ENCODE data around the gene IFITM2. TPM values are rescaled to one million over a fixed set of nuclear protein-coding genes. Genes with fewer than 3 reads are reported as not detected.
A peak's percentile ranks its signal among the peaks of the same experiment; 100 is the strongest.
"Not testable (repeated sequence)": the region's sequence is repeated elsewhere in the genome, so short reads cannot be mapped to it uniquely, and the experiment has no call there.

The IFITM2 gene
- total RNA-seq, 1 donor: 52.9 TPM

GRCh38 chr11:346529-346928 lies 38.9 kb downstream of the IFITM2 start:
- no peaks in the 10 kb centered on the region for H3K27me3 ChIP-seq (ENCODE audit: insufficient read depth, low read length)
- no peaks in the 10 kb centered on the region for H3K9me3 ChIP-seq (ENCODE audit: low read depth, low read length)
- H3K4me3 ChIP-seq (ENCODE audit: low read length): no peak overlapping the region
- peaks cover 19% of the 10 kb centered on the region for H3K4me1 ChIP-seq (ENCODE audit: insufficient read depth, low read length)

DNA sequence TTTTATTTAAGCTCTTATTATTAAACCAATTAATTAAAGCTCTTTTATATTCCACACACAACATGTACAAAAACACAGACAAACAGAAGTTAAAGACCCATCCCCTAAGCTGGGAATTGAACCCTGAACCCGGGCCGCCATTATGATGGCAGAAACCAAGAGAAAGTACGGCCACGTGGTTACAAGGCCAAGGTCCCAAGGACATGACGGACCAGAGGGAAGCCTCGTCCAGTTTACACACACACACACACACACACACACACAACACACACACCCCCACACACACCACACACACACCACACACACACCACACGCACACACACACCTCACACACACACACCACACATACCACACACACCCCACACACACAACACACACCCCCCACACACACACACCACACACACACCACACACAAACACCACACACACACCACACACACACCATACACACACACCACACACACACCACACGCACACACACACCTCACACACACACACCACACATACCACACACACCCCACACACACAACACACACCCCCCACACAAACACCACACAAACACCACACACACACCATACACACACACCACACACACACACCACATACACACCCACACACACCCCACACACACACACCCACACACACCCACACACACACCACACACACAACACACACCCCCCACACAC lies 41.8 kb downstream of the IFITM2 start:
- not testable (repeated sequence) for H3K9me3 ChIP-seq (ENCODE audit: low read depth, low read length); H3K27me3 ChIP-seq (ENCODE audit: insufficient read depth, low read length); H3K4me3 ChIP-seq (ENCODE audit: low read length)
- H3K4me1 ChIP-seq (ENCODE audit: insufficient read depth, low read length): peaks cover 29% of the 10 kb centered on the region

DNA sequence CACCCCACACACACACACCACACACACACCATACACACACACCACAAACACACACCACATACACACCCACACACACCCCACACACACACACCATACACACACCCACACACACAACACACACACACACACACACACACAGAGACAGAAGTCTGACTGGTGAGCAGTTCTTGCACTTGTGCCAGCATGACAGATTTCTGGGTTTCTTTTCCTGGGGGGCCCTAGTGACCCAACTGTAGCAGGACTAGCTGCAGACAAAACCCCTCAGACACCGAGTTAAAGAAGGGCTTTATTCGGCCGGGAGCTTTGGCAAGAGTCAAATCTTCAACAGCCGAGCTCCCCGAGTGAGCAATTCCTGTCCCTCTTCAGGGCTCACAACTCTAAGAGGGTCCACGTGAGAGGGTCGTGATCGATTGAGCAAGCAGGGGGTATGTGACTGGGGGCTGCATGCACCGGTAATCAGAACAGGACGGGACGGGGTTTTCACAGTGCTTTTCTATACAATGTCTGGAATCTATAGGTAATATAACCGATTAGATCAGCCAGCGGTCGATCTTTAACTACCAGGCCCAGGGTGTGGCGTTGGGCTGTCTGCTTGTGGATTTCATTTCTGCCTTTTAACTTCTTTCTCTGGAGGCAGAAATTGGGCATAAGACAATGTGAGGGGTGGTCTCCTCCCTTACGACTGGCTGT lies 42.6 kb downstream of the IFITM2 start:
- not testable (repeated sequence) for H3K4me3 ChIP-seq (ENCODE audit: low read length); H3K27me3 ChIP-seq (ENCODE audit: insufficient read depth, low read length); H3K9me3 ChIP-seq (ENCODE audit: low read depth, low read length)
- peaks cover 32% of the 10 kb centered on the region for H3K4me1 ChIP-seq (ENCODE audit: insufficient read depth, low read length)

DNA sequence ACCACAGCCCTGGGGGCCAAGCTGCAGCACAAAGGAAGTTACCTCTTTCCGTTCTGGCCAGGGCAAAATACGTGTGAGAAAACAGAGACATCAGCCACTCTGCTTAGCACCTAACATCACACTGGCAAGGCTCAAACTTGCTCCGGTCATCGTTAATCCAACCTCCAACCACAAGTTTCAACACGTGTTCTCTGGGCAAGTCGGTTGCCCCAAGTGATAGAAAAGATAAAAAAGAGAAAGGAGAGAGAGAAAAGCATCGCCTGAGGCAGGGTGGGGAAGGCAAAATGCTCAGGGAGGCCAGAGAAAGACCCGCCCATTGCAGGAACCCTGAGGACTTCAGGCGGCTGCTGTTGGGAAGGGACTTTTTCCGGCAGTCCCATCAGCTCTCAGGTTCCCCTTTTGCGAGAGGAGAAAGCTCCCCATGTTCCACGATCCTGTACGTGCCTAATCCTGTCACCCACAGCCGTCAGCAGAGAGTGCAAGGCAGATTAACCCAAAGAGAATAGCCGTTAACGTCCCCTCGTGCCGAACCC lies 43.2 kb downstream of the IFITM2 start:
- H3K27me3 ChIP-seq (ENCODE audit: insufficient read depth, low read length): no peaks in the 10 kb centered on the region
- peaks cover 38% of the 10 kb centered on the region for H3K4me1 ChIP-seq (ENCODE audit: insufficient read depth, low read length)
- no peaks in the 10 kb centered on the region for H3K9me3 ChIP-seq (ENCODE audit: low read depth, low read length)
- no peak overlapping the region for H3K4me3 ChIP-seq (ENCODE audit: low read length)

DNA sequence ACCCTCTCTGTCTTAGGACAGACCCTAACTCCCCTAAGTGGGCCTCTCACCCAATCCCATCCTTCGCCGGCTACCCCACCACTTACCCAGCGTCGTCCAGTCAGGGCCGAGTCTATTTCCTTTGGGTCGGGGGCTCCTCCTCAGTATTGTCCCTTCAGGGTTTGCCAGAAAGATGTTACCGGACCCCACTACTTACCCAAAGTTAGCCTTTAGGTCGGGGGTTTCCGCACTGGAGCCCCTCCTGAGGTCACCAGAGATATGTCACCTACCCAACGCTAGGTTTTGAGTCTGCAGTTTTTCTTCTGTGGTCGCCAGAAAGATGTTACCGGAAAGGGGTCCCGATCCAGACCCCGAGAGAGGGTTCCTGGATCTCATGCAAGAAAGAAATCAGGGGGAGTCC lies 43.8 kb downstream of the IFITM2 start:
- H3K9me3 ChIP-seq (ENCODE audit: low read depth, low read length): no peaks in the 10 kb centered on the region
- peaks cover 40% of the 10 kb centered on the region for H3K4me1 ChIP-seq (ENCODE audit: insufficient read depth, low read length)
- no peak overlapping the region for H3K4me3 ChIP-seq (ENCODE audit: low read length)
- H3K27me3 ChIP-seq (ENCODE audit: insufficient read depth, low read length): no peaks in the 10 kb centered on the region

DNA sequence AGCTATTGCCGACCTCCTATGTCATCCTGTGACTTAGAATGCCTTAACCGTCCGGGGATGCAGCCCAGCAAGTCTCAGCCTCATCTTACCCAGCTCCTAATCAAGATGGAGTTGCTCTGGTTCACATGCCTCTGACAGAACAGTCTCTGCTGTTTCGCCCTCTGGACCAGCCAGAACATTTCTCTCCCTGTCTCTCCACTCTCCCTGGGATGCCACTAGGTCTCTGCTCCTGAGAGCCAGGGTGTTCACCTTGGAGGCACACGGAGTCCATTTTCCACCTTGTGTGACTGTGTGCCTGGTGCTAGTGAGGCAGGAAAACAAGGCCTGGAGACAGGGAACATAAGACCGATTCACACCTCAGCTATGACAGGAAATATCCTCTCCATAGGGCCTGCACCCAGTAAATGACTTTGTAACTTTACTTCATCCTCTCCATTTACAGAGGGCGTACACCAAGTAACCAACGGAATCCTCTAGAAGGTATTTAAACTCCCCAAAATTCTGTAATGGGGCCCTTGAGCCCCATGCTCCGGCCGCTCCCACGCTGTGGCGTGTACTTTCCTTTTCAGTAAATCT lies 44.9 kb downstream of the IFITM2 start:
- H3K27me3 ChIP-seq (ENCODE audit: insufficient read depth, low read length): no peaks in the 10 kb centered on the region
- H3K4me3 ChIP-seq (ENCODE audit: low read length): no peak overlapping the region
- H3K9me3 ChIP-seq (ENCODE audit: low read depth, low read length): no peaks in the 10 kb centered on the region
- peaks cover 40% of the 10 kb centered on the region for H3K4me1 ChIP-seq (ENCODE audit: insufficient read depth, low read length)

GRCh38 chr11:353179-353873 lies 45.7 kb downstream of the IFITM2 start:
- Histone ChIP-seq H3K4me3 (ENCODE audit: low read length) (no peak overlapping the region), H3K4me1 (ENCODE audit: insufficient read depth, low read length) (peaks cover 40% of the 10 kb centered on the region), H3K27me3 (ENCODE audit: insufficient read depth, low read length) (no peaks in the 10 kb centered on the region), H3K9me3 (ENCODE audit: low read depth, low read length) (no peaks in the 10 kb centered on the region)

DNA sequence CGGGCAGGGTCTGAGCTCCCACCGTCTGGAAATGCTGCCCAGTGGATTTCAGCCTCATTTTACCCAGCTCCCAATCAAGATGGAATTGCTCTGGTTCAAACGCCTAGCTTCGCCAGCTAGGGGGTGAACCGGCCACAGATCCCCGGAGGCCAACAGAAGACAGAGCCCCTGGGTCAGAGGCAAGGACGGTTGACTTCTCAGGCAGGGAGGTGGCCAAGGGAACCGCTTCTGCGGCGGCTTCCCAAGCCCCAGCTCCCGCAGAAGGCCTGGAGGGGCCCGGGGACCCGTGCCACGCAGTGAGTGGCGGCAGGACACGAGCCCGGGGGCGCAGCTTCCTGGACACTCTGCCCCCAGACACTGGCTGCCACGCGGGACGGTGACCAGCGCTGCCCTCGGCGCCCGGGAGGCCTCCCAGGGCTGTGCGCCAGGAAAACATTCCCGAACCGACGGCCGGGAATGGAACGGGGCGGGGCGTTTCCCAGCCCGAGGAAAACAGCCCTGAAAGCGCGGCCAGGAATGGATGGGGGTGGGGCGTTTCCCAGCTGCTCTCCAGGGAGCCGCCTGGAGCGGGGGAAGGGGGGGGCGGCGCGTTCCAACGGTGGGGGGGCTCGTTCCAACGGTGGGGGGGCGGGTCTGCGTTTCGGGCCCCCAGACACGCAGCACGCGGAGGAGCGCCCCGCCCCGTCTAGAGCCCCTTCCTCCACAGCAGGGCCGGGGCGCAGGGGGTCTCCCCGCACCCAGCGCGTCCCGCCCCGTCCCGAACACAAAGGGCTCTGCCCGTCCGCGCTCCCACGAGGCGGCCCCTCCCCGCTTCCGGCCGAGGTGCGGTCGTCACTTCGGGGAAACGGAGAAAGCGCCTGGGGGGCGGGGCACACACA lies 48.2 kb downstream of the IFITM2 start:
- Histone ChIP-seq H3K4me3 (ENCODE audit: low read length) (peak overlapping the region; percentile 34), H3K9me3 (ENCODE audit: low read depth, low read length) (no peaks in the 10 kb centered on the region), H3K4me1 (ENCODE audit: insufficient read depth, low read length) (peaks cover 31% of the 10 kb centered on the region), H3K27me3 (ENCODE audit: insufficient read depth, low read length) (no peaks in the 10 kb centered on the region)

- Histone ChIP-seq H3K4me3 (ENCODE audit: low read length) (no peak overlapping the region), H3K27me3 (ENCODE audit: insufficient read depth, low read length) (no peaks in the 10 kb centered on the region), H3K9me3 (ENCODE audit: low read depth, low read length) (no peaks in the 10 kb centered on the region), H3K4me1 (ENCODE audit: insufficient read depth, low read length) (peaks cover 23% of the 10 kb centered on the region)
Observed at GRCh38 chr11:356610-357009, 49.0 kb downstream of the IFITM2 start.

DNA sequence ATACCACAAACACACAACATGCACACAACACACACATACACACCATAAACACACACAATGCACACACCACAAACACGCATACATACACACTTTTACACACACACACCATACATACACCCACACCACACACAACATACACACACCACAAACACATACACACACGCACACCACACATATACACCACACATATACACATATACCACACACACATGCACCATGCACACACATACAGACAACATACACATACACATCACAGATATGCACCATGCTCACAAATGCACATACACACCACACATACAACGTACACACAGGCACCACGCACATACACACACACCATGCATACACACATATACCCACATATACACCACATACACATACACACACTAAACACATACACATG lies 50.0 kb downstream of the IFITM2 start:
- no peaks in the 10 kb centered on the region for H3K27me3 ChIP-seq (ENCODE audit: insufficient read depth, low read length)
- no peak overlapping the region for H3K4me3 ChIP-seq (ENCODE audit: low read length)
- H3K9me3 ChIP-seq (ENCODE audit: low read depth, low read length): no peaks in the 10 kb centered on the region
- H3K4me1 ChIP-seq (ENCODE audit: insufficient read depth, low read length): peaks cover 17% of the 10 kb centered on the region

DNA sequence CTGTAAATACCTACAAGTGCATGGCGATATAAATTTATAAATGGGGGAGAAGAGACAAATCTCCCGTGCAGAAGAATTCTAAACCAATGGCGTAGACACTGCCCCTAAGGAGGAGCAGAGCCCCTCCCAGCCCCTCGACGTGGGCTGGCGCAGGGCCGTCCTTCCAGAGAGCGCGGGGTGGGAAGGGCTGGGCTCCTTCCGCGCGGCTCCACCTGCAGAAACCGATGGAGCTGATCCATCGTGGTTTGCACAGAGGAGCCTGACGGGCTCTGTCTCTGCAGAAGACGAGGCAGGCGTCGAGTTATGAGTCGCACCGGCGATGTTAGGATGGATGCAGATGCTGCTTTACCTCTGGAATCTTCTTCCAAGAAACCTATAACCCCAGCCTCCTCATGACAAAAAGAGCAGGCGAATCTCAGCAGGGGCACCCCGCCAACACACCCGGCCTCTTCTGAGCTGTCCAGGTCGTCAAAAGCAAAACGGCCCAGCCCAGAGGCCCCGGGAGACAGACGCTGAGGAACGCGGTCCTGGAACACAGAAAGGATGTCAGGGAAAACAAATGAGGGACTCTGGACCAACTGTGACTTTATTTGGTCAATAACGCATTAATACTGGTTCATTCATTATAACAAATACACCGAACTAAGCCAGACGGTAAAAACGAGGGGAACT lies 50.6 kb downstream of the IFITM2 start:
- Histone ChIP-seq H3K4me3 (ENCODE audit: low read length) (no peak overlapping the region), H3K27me3 (ENCODE audit: insufficient read depth, low read length) (no peaks in the 10 kb centered on the region), H3K4me1 (ENCODE audit: insufficient read depth, low read length) (peaks cover 10% of the 10 kb centered on the region), H3K9me3 (ENCODE audit: low read depth, low read length) (no peaks in the 10 kb centered on the region)

Data from mononuclear cell (primary cell).